HepG2 (cell line): ENCODE results near the gene OR2M5.

Source experiments
- CTCF ChIP-seq: sonication (generic); formaldehyde crosslinking; IDR thresholded peaks from 2 replicates; pipeline ENCODE4 v1.5.0; 2020; ENCODE audit warnings: mild to moderate bottlenecking, missing genetic modification reagents, moderate library complexity
- PLRG1 ChIP-seq: fragments of 450-650 bp; conservative IDR thresholded peaks from 2 replicates; pipeline ENCODE4 v1.6.1; 2016
- SP1 ChIP-seq, 2 experiments: fragments of 450-650 bp in 1 of 2; sonication (generic) in 1 of 2; formaldehyde crosslinking in 1 of 2; IDR thresholded peaks; 2 replicates each; pipeline versions ENCODE4 v1.4.0 to v1.6.1; 2016 to 2020; ENCODE audit warnings: missing genetic modification reagents in 1 of 2
- ZNF17 ChIP-seq: sonication (generic); formaldehyde crosslinking; IDR thresholded peaks from 2 replicates; pipeline ENCODE4 v1.5.0; 2020; ENCODE audit warnings: mild to moderate bottlenecking, missing genetic modification reagents
- TF ChIP-seq, protein P1 (sequence below): sonication (generic); formaldehyde crosslinking; IDR thresholded peaks from 2 replicates; pipeline ENCODE4 v1.8.1; 2023; ENCODE audit warnings: missing genetic modification reagents, inconsistent platforms, borderline replicate concordance

DNA sequence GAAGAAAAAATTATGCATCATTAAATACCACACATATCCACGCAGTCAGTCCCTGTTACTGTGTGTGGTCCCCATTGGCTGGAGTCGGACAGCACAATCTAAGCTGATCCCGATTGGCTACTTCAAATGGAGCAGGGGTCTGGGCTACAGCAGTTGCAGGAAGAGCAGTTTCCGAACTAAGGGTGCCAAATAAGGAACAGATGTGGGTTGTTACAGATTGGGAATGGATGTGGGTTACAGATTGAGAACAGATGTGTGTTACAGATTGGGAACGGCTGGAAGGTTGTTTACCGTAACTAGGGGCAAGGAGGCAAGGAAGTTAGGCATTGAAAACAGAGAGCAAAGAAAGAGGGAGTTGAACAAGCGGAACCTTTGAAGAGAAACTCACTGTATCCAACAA is 30.1 kb upstream of the OR2M5 start:
- TF ChIP-seq ZNF17 (no peak), CTCF (no peak), PLRG1 (no peak), SP1 (IDR thresholded peaks at IDR 0.05) (no peak), SP1 (CRISPR knock-in tag; IDR thresholded peaks at IDR 0.05) (no peak)
- TF ChIP-seq, protein P1, sequence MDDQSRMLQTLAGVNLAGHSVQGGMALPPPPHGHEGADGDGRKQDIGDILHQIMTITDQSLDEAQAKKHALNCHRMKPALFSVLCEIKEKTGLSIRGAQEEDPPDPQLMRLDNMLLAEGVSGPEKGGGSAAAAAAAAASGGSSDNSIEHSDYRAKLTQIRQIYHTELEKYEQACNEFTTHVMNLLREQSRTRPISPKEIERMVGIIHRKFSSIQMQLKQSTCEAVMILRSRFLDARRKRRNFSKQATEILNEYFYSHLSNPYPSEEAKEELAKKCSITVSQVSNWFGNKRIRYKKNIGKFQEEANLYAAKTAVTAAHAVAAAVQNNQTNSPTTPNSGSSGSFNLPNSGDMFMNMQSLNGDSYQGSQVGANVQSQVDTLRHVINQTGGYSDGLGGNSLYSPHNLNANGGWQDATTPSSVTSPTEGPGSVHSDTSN (CRISPR knock-in tag): no peak
